ENCODE data around the gene VSIR.

GRCh38 chr10:71719464-71720201 is 53.7 kb downstream of the VSIR start, which contains the start of gene C10orf105:
- no peak for TF ChIP-seq CTCF (IDR thresholded peaks at IDR 0.05; ENCODE audit: insufficient read depth, low read length)
- no peak for TF ChIP-seq GABPA (IDR thresholded peaks at IDR 0.05; ENCODE audit: low read depth)
- no peak for TF ChIP-seq POLR2AphosphoS5 (IDR thresholded peaks at IDR 0.05; ENCODE audit: low read depth)
- TF ChIP-seq REST (IDR thresholded peaks at IDR 0.05; ENCODE audit: insufficient replicate concordance, low read depth), result no peak

Data from HL-60 (cell line).